GM12864 (cell line): Measurements from ENCODE around the gene CRIM1.

ENCODE experiments used
- DNase-seq: peaks from one replicate; pipeline ENCODE4 v3.0.0-alpha.2; 2011; ENCODE audit warnings: low read depth
- H3K4me3 ChIP-seq: 2 replicates; pipeline ENCODE4 v1.5.1; 2011; ENCODE audit warnings: mild to moderate bottlenecking, low read depth, low read length, control low read depth
- CTCF ChIP-seq: IDR thresholded peaks from 2 replicates; pipeline ENCODE4 v1.5.1; 2011; ENCODE audit warnings: low read depth, mild to moderate bottlenecking, moderate library complexity, low read length, control low read depth, inconsistent platforms; ENCODE audit errors: missing control alignments

Gene CRIM1

GRCh38 chr2:36329251-36329650 lies 26.3 kb upstream of the CRIM1 start:
- no peak for DNase-seq
- no peak for TF ChIP-seq CTCF
- no peak overlapping the region for H3K4me3 ChIP-seq

GRCh38 chr2:36329746-36330472 lies 25.7 kb upstream of the CRIM1 start:
- TF ChIP-seq CTCF: no peak
- no peak for DNase-seq
- H3K4me3 ChIP-seq: no peak overlapping the region

GRCh38 chr2:36330473-36331395 lies 24.8 kb upstream of the CRIM1 start:
- H3K4me3 ChIP-seq: no peak overlapping the region
- no peak for TF ChIP-seq CTCF
- DNase-seq: no peak

- no peak for DNase-seq
Observed at GRCh38 chr2:36333350-36334012, 22.1 kb upstream of the CRIM1 start.

GRCh38 chr2:36335597-36335996 lies 20.0 kb upstream of the CRIM1 start:
- H3K4me3 ChIP-seq: no peak overlapping the region
- TF ChIP-seq CTCF: no peak
- no peak for DNase-seq

More at GRCh38 chr2:36333350-36334012, 22.1 kb upstream of the CRIM1 start:
- no peak overlapping the region for H3K4me3 ChIP-seq
- no peak for TF ChIP-seq CTCF

GRCh38 chr2:36336321-36336720 lies 19.3 kb upstream of the CRIM1 start:
- no peak for DNase-seq
- H3K4me3 ChIP-seq: no peak overlapping the region
- no peak for TF ChIP-seq CTCF
